Measurements from ENCODE around the gene RGS6. TPM values are rescaled to one million over a fixed set of nuclear protein-coding genes. Genes with fewer than 3 reads are reported as not detected.
A peak's percentile ranks its signal among the peaks of the same experiment; 100 is the strongest.

RGS6 gene
- total and polyA plus RNA-seq, 2 of the 4 experiments (the other 2 are of a cell fraction), result not detected

GRCh38 chr14:72577521-72577920 is 645.3 kb downstream of the RGS6 start:
- no peak overlapping the region for H4K8ac ChIP-seq (ENCODE audit: low read depth in 2 of 2, low read length in 2 of 2)
- ChIA-PET POLR2A (ENCODE audit: unreplicated experiment) (no interaction called here), CTCF (no interaction called here)
- H2BK5ac ChIP-seq (ENCODE audit: low read depth, low read length, poor library complexity, severe bottlenecking), result no peak overlapping the region
- H2BK20ac ChIP-seq (ENCODE audit: low read depth, low read length), result no peak overlapping the region
- no peak overlapping the region for H3K56ac ChIP-seq (ENCODE audit: extremely low read depth, insufficient read depth, low read length)
- TF ChIP-seq CHD1 (IDR thresholded peaks at IDR 0.05; ENCODE audit: low read depth, low read length) (no peak), SMC3 (IDR thresholded peaks at IDR 0.05; ENCODE audit: low read depth, low read length) (no peak), POLR2A (IDR thresholded peaks at IDR 0.05; ENCODE audit: low read depth, low read length) (no peak), ELK1 (IDR thresholded peaks at IDR 0.05; ENCODE audit: borderline replicate concordance, low read depth, low read length) (no peak), CTCF (conservative IDR thresholded peaks at IDR 0.05; ENCODE audit: low read depth, low read length) (no peak)
- peaks cover 13% of the 10 kb centered on the region for H3K27me3 ChIP-seq (ENCODE audit: control insufficient read depth, insufficient read depth, low read length)
- H2BK15ac ChIP-seq (ENCODE audit: low read depth, low read length), result no peak overlapping the region
- no peaks in the 10 kb centered on the region for H3K36me3 ChIP-seq (ENCODE audit: control insufficient read depth, insufficient read depth, low read length)
- in situ Hi-C loops (cut with MboI; ENCODE audit: low sequenced_read_pairs), result no loop called here
- no peak overlapping the region for H3K14ac ChIP-seq (replicated peaks; ENCODE audit: low read depth, low read length)
- no peak overlapping the region for H2AK9ac ChIP-seq (replicated peaks; ENCODE audit: low read depth, low read length, poor library complexity)
- no peak overlapping the region for H4K5ac ChIP-seq (ENCODE audit: low read depth, low read length)
- no peak overlapping the region for H2BK120ac ChIP-seq (ENCODE audit: low read depth, low read length)
- no peak overlapping the region for H3K4me3 ChIP-seq (ENCODE audit: insufficient read depth, low read depth, low read length)
- 100% methylated on average over 1 of the region's 5 CpGs; no CpG with 5 or more reads in 1 of the 2 experiments for WGBS, 2 experiments (ENCODE audit: extremely low coverage in 2 of 2, insufficient read length in 1 of 2)
- H3K4ac ChIP-seq (ENCODE audit: low read depth, low read length), result no peak overlapping the region
- no peak overlapping the region for H3K23ac ChIP-seq (ENCODE audit: low read depth, low read length)
- no peaks in the 10 kb centered on the region for H3K9me1 ChIP-seq (ENCODE audit: insufficient read depth, low read length)
- H3K9me3 ChIP-seq (ENCODE audit: control insufficient read depth, insufficient read depth, low read length), result 0 out of 2 replicates have a peak, but pooled peaks cover 2% of the 10 kb centered on the region
- no peak overlapping the region for H3K27ac ChIP-seq (ENCODE audit: insufficient read depth, low read length)
- DNase-seq, result no peak
- no peak overlapping the region for H4K91ac ChIP-seq (ENCODE audit: insufficient read depth, low read depth, low read length)
- no peak for ATAC-seq (ENCODE audit: low read depth)
- BruUV-seq (replicated peaks), result no TSS peak
- no peak overlapping the region for H3K4me2 ChIP-seq (ENCODE audit: low read depth, low read length)
- intact Hi-C loops (cut with micrococcal nuclease), result no loop called here
- H2AK5ac ChIP-seq (ENCODE audit: low read depth, low read length), result peak overlapping the region; percentile 44; the same call in 1 of the 2 replicates
- H3K79me1 ChIP-seq (ENCODE audit: low read depth in 1 of 2, low read length in 2 of 2), result no peaks in the 10 kb centered on the region
- dilution Hi-C loops (cut with HindIII; ENCODE audit: low sequenced_read_pairs, unreplicated experiment), result no loop called here
- H2AFZ ChIP-seq (replicated peaks; ENCODE audit: low read length, poor library complexity), result peak overlapping the region; percentile 44
- H4K20me1 ChIP-seq (ENCODE audit: insufficient read depth, low read length), result no peaks in the 10 kb centered on the region
- H3K4me1 ChIP-seq (ENCODE audit: control insufficient read depth, insufficient read depth, low read length), result peaks cover 4% of the 10 kb centered on the region
- H3K18ac ChIP-seq (ENCODE audit: low read depth, low read length), result no peak overlapping the region
- H3K9ac ChIP-seq (ENCODE audit: low read depth, low read length), result no peak overlapping the region
